ENCODE measurements around the gene DLGAP1.

Gene DLGAP1

GRCh38 chr18:4157352-4157751 is 297.8 kb downstream of the DLGAP1 start:
- DNase-seq (ENCODE audit: low read depth): no peak

- no peak for DNase-seq (ENCODE audit: low read depth)
Measured at GRCh38 chr18:4146797-4147196, 308.3 kb downstream of the DLGAP1 start.

- no peak for DNase-seq (ENCODE audit: low read depth)
Measured at GRCh38 chr18:4144201-4144600, 310.9 kb downstream of the DLGAP1 start.

- DNase-seq (ENCODE audit: low read depth): no peak
Measured at GRCh38 chr18:4143585-4143984, 311.5 kb downstream of the DLGAP1 start.

GRCh38 chr18:4142876-4143275 is 312.2 kb downstream of the DLGAP1 start:
- no peak for DNase-seq (ENCODE audit: low read depth)

- no peak for DNase-seq (ENCODE audit: low read depth)
Measured at GRCh38 chr18:4134700-4135099, 320.4 kb downstream of the DLGAP1 start.

GRCh38 chr18:4130734-4131719 is 324.1 kb downstream of the DLGAP1 start:
- DNase-seq (ENCODE audit: low read depth): no peak

GRCh38 chr18:4126939-4127338 is 328.2 kb downstream of the DLGAP1 start:
- no peak for DNase-seq (ENCODE audit: low read depth)

- DNase-seq (ENCODE audit: low read depth): no peak
Measured at GRCh38 chr18:4125627-4126230, 329.4 kb downstream of the DLGAP1 start.

- DNase-seq (ENCODE audit: low read depth): no peak
Measured at GRCh38 chr18:4125224-4125623, 329.9 kb downstream of the DLGAP1 start.

- no peak for DNase-seq (ENCODE audit: low read depth)
Measured at GRCh38 chr18:4119813-4120212, 335.3 kb downstream of the DLGAP1 start.

GRCh38 chr18:4119127-4119648 is 335.9 kb downstream of the DLGAP1 start:
- no peak for DNase-seq (ENCODE audit: low read depth)

- no peak for DNase-seq (ENCODE audit: low read depth)
Measured at GRCh38 chr18:4108016-4108415, 347.1 kb downstream of the DLGAP1 start.

- no peak for DNase-seq (ENCODE audit: low read depth)
Measured at GRCh38 chr18:4107049-4107467, 348.0 kb downstream of the DLGAP1 start.

GRCh38 chr18:4106407-4107033 is 348.6 kb downstream of the DLGAP1 start:
- peak; percentile 25 for DNase-seq (ENCODE audit: low read depth)

GRCh38 chr18:4102901-4103300 is 352.2 kb downstream of the DLGAP1 start:
- no peak for DNase-seq (ENCODE audit: low read depth)

- no peak for DNase-seq (ENCODE audit: low read depth)
Measured at GRCh38 chr18:4101009-4101408, 354.1 kb downstream of the DLGAP1 start.

- DNase-seq (ENCODE audit: low read depth): no peak
Measured at GRCh38 chr18:4096486-4096885, 358.6 kb downstream of the DLGAP1 start.

- no peak for DNase-seq (ENCODE audit: low read depth)
Measured at GRCh38 chr18:4093676-4094075, 361.4 kb downstream of the DLGAP1 start.

- DNase-seq (ENCODE audit: low read depth): no peak
Measured at GRCh38 chr18:4084382-4084900, 370.7 kb downstream of the DLGAP1 start.

GRCh38 chr18:4078246-4078645 is 376.9 kb downstream of the DLGAP1 start:
- DNase-seq (ENCODE audit: low read depth): no peak

GRCh38 chr18:4077721-4078120 is 377.4 kb downstream of the DLGAP1 start:
- DNase-seq (ENCODE audit: low read depth): no peak

Data from amniotic epithelial cell (primary cell).